GM10266 (cell line): ENCODE measurements around the gene D2HGDH.

Source experiments
- DNase-seq: peaks from one replicate; pipeline ENCODE4 v3.0.0; 2012; ENCODE audit errors: extremely low spot score
- TF ChIP-seq, protein P1 (sequence below): IDR thresholded peaks from 2 replicates; pipeline ENCODE4 v1.5.1; 2012; ENCODE audit warnings: mild to moderate bottlenecking, low read depth; ENCODE audit not compliant: control insufficient read depth, insufficient read depth; ENCODE audit errors: missing control alignments

D2HGDH gene

DNA sequence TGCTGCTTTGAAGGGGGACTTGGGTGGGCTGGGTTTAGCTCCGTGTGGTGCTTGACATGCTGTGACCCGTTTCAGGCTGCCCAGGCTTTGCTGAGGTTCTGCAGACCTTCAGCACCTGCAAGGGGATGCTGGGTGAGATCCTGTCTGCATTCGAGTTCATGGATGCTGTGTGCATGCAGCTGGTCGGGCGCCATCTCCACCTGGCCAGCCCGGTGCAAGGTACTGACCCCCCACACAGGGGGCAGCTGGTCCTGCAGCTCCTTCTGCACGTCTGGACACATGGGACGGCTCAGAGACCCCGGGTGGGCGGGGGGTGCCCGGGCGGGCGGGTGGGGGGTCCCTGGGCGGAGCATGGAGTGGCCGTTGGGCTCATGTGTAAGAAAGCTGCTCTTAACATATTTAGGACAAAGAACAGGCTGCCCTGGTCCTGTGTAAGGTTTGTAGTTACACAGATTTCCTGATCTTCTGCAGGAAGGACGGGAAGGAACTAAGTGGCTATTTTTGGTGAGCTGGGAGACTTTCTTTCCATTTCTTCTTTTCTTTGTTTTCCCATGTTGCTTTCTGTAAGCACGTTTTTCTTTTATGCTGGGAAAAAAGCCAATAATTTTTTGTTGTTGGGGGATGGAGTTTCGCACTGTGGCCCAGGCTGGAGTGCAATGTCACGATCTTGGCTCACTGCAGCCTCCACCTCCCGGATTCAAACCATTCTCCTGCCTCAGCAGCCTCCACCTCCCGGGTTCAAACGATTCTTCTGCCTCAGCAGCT lies 15.8 kb downstream of the D2HGDH start:
- TF ChIP-seq, protein P1, sequence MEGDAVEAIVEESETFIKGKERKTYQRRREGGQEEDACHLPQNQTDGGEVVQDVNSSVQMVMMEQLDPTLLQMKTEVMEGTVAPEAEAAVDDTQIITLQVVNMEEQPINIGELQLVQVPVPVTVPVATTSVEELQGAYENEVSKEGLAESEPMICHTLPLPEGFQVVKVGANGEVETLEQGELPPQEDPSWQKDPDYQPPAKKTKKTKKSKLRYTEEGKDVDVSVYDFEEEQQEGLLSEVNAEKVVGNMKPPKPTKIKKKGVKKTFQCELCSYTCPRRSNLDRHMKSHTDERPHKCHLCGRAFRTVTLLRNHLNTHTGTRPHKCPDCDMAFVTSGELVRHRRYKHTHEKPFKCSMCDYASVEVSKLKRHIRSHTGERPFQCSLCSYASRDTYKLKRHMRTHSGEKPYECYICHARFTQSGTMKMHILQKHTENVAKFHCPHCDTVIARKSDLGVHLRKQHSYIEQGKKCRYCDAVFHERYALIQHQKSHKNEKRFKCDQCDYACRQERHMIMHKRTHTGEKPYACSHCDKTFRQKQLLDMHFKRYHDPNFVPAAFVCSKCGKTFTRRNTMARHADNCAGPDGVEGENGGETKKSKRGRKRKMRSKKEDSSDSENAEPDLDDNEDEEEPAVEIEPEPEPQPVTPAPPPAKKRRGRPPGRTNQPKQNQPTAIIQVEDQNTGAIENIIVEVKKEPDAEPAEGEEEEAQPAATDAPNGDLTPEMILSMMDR = no peak

DNA sequence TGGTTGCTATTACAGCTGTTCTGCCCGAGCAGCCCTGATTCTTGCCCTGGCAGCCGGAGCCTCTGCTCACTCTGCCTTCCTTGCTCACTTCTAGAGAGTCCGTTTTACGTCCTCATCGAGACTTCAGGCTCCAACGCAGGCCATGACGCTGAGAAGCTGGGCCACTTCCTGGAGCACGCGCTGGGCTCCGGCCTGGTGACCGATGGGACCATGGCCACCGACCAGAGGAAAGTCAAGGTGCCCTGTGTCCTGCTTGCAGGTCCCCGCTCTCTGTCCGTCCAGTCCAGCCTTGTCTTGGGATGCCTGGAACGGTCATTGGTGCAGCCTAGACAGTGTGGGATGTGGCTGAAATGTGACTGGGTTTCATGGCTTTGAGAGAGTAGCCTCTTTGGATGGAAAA lies 16.7 kb downstream of the D2HGDH start:
- TF ChIP-seq, protein P1 = no peak
- DNase-seq = no peak

More for the DNA sequence above, 15.8 kb downstream of the D2HGDH start:
- no peak for DNase-seq

DNA sequence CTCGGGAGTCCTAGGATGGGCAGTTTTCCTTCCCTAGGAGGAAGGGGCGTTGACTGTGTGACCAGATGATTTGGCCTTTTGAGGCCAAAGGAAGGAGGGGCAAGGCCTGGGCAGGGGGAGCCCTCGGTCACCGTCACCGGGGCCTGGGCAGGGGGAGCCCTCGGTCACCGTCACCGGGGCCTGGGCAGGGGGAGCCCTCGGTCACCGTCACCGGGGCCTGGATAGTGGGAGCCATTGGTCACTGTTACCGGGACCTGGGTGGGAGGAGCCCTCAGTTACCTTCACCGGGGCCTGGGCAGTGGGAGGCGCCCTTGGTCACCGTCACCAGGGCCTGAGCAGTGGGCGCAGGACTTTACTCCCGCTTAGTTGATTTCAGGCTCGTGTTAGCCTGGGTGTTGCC lies 17.3 kb downstream of the D2HGDH start:
- no peak for DNase-seq
- TF ChIP-seq, protein P1 = no peak

DNA sequence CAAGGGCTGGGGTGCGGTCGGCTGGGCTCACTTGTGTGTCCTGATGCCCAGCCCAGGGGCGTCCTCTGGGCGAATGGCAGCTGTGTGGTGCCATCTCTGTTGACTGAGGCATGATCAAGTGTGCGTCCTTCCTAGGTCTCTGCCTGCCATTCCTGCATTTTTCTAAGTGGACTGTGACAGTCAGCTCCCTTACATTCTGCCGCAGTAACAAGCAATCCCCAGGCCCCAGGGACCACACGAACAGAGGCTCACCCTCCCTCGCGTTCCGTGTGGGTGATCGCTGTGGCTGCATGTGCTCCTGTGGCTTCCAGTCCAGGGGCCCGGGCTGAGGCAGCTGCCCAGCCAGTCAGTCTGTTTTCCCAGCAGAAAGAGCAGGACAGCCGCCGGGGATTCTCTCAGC lies 17.8 kb downstream of the D2HGDH start:
- no peak for DNase-seq
- TF ChIP-seq, protein P1 = no peak

DNA sequence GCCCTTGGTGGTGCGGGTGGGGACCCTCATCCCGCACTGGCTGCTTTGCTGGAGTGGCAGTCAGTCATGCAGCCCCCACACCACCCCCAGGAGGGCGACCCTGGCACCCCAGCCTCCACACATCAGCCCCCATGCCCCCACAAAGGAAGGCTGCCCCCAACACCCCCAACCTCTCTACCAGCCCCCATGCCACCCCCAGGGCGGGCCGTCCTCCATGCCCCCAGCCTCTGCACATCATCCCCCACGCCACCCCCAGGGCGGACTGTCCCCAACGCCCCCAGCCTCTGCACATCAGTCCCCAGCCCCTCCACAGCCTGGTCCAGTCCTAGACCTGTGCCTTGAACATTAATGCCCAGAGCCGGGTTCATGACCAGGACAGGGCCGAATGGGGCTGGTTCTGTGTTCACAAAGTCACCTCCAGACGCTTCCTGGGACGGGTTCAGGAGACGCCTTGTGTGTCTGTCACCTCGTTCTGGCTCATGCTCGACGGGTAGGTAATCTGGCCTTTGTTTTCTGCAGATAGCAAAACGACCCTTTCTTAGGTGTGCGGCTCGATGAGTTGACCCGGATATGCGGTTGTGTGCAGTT lies 18.4 kb downstream of the D2HGDH start:
- TF ChIP-seq, protein P1 = no peak
- no peak for DNase-seq

DNA sequence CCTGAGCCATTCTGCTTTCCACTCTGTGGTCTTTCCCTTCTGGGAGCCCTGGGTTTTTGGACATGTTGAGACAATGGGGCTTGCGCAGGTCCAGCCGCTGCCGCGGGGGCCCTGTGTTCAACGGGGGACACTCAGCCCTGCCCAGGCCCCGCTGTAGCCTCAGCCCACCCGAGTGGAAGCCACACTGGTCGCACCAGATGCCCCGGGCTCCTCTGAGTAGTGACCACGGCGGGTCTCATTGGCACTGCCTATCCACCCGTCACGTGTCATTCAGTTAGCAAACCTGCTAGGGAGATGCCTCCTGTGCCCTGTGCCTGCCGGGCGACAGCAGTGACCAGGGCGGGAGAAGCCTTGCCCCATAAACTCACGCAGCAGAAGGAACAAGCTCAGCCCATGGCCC lies 19.1 kb downstream of the D2HGDH start:
- TF ChIP-seq, protein P1 = no peak
- no peak for DNase-seq

DNA sequence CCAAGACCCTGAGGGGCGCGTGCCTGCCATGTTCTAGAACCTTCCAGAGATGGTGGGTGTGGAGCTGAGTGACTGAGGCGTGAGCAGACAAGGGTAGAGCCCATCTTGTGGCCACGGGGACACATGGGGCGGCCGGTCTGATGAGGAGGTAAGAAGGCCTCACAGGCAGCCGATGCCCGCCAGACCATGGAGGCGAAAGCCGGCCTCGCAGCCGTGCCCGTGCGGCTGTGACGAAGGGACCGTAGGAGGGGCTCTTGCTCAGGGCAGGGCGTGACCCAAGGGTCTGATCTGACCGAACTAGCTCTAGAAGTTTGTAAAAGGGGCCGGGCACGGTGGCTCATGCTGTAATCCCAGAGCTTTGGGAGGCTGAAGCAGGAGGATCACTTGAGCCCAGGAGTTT lies 19.6 kb downstream of the D2HGDH start:
- DNase-seq = no peak
- TF ChIP-seq, protein P1 = no peak
